GM12874 (cell line): ENCODE measurements around the gene TYSND1.

Experiments
- CTCF ChIP-seq: IDR thresholded peaks from 2 replicates; pipeline ENCODE4 v1.5.1; 2011; ENCODE audit warnings: low read depth, mild to moderate bottlenecking, control low read depth, low read length, moderate library complexity; ENCODE audit not compliant: insufficient read depth

TYSND1 gene

GRCh38 chr10:70145666-70146488, 623 bp downstream of the TYSND1 start:
- peak; percentile 70 for TF ChIP-seq CTCF

DNA sequence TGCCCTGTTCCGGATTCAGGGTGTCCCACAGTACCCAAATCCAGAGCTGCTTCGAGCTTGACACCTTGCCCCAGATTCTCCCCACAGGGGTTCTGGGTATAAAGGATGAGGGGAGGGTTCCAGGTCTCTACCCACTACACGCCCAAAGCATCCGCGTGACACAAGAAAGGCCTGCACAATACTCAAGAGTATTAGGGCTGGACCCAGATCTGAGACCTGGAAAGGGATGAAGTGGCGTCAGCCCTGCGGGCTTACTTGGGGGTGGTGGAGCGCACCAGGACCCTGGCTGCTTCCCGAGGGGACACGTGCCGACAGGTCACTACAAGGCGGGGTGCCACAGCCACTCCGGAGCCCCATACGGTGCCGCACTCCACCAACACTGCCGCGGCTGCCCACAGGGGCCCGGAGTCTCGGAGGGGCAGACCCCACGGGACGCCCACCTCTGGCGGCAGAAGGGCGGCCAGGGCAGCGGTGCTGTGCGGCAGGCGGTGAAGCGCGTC, 1.3 kb downstream of the TYSND1 start:
- TF ChIP-seq CTCF, result no peak

DNA sequence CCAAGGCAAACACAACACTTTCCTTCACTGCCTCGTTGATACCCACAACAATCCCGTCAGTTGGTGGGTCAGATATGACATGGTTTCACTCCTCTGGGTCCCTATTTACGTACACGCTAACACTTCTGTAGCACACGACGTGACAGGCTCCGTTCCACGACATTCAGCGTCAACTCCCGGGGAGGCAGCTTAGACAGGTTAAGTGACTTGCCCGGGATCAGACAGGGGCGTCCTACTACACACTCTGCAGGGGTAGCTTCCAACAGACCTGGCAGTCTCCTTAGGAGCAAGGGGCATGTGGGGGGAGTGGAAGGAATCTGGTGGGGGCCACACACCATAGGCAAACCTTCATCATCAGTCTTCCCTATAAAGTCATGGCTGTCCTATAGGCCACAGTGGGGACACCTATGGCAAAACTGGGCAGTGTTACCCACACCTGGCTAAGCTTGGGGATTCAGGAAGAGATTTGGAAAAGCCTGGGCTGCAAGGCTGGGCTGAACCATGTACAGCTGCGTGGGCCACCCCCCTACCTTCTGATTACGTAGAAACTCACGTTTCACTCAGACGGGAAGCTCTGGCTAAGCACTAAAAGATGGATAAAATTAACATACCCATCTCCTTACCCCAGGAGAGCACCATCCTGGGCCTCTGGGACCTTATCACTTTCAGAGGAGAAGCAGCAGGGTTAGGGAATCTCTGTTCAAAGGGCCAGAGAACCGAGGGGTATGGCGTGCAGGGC, 2.0 kb downstream of the TYSND1 start:
- TF ChIP-seq CTCF, result no peak

DNA sequence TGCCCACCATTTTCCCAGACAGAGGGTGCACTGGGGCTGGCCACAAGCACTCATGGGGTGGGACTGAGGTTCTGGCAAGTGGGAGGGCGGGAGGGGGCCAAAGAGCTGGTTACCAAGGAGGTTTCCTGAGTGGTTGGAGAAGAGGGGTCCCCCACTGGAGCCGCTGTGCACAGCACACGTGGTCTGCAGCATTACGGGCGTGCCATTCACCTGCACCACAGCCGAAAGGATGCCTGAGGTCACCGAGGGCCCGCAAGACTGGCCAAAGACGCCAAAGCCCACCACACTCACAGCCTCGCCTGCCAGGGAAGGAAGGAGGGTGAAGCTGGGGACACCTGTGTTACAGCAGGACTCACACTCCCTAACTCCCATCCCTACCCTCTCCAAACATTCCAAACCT, 3.9 kb downstream of the TYSND1 start:
- no peak for TF ChIP-seq CTCF

DNA sequence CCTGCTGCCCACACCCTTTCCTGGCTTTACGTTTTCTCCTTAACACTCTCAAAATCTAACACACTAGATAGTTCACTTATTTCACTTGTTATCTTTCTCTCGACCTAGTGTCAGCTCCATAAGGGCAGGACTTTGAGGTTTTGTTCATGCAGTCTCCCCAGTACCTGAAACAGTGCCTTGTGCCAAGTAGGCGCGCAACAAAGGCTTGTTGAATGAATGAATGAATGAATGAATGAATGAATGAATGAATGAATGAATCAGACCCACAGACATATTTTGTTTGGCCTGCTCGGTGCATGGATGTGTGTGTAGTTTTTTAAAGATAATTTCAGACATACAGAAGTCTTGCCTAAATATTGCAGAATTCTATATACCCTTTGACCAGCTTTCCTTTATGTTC, 6.2 kb downstream of the TYSND1 start:
- no peak for TF ChIP-seq CTCF

DNA sequence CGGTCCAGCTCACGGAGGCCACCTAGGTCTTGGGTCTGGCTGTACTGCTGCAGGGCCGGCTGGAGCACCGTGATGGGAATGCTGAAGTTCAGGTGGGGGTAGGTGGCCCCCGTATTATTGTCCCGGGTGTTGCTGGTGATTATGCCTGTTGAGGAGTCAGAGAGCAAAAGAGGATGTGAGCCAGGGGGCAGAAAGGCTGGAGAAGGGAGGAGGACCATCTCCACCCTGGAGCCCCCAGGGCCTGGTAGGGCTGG, 6.6 kb downstream of the TYSND1 start:
- TF ChIP-seq CTCF, result no peak

- TF ChIP-seq CTCF, result no peak
Measured at GRCh38 chr10:70139151-70139996, 7.1 kb downstream of the TYSND1 start.
